BJ (cell line): Measurements from ENCODE around the gene SLC1A4. TPM values are rescaled to one million over a fixed set of nuclear protein-coding genes. Genes with fewer than 3 reads are reported as not detected.
"Not testable (repeated sequence)": the region's sequence is repeated elsewhere in the genome, so short reads cannot be mapped to it uniquely, and the experiment has no call there.

Experiments used
- CTCF ChIA-PET: fragments of 350-600 bp; formaldehyde crosslinking; extraction: SDS; loops from one replicate; lab custom pipeline; 2021; ENCODE audit warnings: antibody characterized with exemption, inconsistent platforms; lab: Yijun Ruan, JAX
- POLR2A ChIA-PET: fragments of 300-600 bp; sonication (Branson Sonifier 250); formaldehyde crosslinking; extraction: SDS; loops from one replicate; lab custom pipeline; 2021; ENCODE audit warnings: antibody characterized with exemption; lab: Charles Lee
- DNase-seq: peaks from one replicate; pipeline ENCODE4 v3.0.0-alpha.2; 2011; ENCODE audit warnings: low read depth
- H3K27me3 ChIP-seq: 2 replicates; pipeline ENCODE4 v1.6.0; 2011; ENCODE audit warnings: low read length; ENCODE audit not compliant: control insufficient read depth, insufficient read depth
- H3K36me3 ChIP-seq: 2 replicates; pipeline ENCODE4 v1.5.1; 2011; ENCODE audit warnings: low read length; ENCODE audit not compliant: control insufficient read depth, insufficient read depth
- H3K4me3 ChIP-seq: 2 replicates; pipeline ENCODE4 v1.5.1; 2011; ENCODE audit warnings: low read depth, mild to moderate bottlenecking, control low read depth, low read length
- polyA plus RNA-seq: library from polyadenylated mRNA; depleted of rRNA; stranded (reverse); fragments of >200 nt; gene quantifications from 2 replicates; pipeline ENCODE4 v1.2.3, GENCODE V29; 2011
- TF ChIP-seq, protein P1 (sequence below): IDR thresholded peaks from 2 replicates; pipeline ENCODE4 v1.5.1; 2011; ENCODE audit warnings: low read depth, mild to moderate bottlenecking, control low read depth, inconsistent platforms, low read length, moderate library complexity; ENCODE audit not compliant: insufficient read depth

Gene SLC1A4
- polyA plus RNA-seq, 1 experiment: 80.7 TPM

DNA sequence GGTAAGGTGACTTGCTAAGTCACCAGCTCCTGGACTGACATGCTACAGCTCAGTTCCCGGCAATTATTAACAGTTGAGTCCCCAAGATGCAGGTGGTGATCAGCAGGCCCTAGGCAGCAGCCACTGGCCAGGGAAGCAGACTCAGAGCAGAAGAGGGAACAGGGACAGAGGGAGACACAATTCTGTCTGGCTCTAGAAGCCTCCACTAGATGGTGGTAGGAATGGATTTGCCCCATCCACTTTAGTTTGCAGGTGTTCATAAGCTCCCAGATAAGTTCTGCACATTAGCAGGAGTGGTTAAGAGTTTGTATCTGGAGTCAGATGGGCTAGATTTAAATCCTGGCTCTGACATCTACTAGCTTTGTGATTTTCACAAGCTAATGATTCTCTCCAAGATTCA lies 25.5 kb upstream of the SLC1A4 start:
- no peak for DNase-seq
- no peak overlapping the region for H3K4me3 ChIP-seq
- ChIA-PET POLR2A (no interaction called here), CTCF (interaction anchor here (0.8 to 2.2 kb wide), 6 partner anchors 10 to 46 kb away, joined by 3 to 5 read pairs (median 4); partner anchors contain the start of gene SLC1A4)
- TF ChIP-seq, protein P1, sequence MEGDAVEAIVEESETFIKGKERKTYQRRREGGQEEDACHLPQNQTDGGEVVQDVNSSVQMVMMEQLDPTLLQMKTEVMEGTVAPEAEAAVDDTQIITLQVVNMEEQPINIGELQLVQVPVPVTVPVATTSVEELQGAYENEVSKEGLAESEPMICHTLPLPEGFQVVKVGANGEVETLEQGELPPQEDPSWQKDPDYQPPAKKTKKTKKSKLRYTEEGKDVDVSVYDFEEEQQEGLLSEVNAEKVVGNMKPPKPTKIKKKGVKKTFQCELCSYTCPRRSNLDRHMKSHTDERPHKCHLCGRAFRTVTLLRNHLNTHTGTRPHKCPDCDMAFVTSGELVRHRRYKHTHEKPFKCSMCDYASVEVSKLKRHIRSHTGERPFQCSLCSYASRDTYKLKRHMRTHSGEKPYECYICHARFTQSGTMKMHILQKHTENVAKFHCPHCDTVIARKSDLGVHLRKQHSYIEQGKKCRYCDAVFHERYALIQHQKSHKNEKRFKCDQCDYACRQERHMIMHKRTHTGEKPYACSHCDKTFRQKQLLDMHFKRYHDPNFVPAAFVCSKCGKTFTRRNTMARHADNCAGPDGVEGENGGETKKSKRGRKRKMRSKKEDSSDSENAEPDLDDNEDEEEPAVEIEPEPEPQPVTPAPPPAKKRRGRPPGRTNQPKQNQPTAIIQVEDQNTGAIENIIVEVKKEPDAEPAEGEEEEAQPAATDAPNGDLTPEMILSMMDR: no peak
- H3K36me3 ChIP-seq: no peaks in the 10 kb centered on the region
- peaks cover 6% of the 10 kb centered on the region for H3K27me3 ChIP-seq

DNA sequence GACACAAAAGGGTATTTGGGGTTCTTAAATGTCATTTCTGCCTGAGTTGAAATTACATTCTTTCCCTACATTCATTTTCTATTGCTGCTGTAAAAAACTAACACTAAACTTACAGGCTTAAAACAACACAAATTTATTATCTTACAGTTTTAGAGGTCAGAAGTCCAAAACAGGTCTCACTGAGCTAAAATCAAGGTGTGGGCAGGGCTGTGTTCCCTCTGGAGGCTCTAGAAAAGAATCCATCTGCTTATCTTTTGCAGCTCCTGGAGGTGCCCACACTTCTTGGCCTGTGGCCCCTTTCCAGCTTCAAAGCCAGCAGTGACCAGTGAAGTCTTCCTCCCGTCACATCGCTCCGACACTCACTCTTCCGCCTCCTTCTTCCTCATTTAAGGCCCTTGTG lies 23.2 kb upstream of the SLC1A4 start:
- H3K36me3 ChIP-seq: no peaks in the 10 kb centered on the region
- CTCF ChIA-PET: interaction anchor here (1.5 kb wide), 1 partner anchor 23 kb away, joined by 4 read pairs; the partner anchor contains the start of gene SLC1A4
- H3K4me3 ChIP-seq: no peak overlapping the region
- POLR2A ChIA-PET: no interaction called here
- no peak for DNase-seq
- peaks cover 6% of the 10 kb centered on the region for H3K27me3 ChIP-seq
- TF ChIP-seq, protein P1: no peak

DNA sequence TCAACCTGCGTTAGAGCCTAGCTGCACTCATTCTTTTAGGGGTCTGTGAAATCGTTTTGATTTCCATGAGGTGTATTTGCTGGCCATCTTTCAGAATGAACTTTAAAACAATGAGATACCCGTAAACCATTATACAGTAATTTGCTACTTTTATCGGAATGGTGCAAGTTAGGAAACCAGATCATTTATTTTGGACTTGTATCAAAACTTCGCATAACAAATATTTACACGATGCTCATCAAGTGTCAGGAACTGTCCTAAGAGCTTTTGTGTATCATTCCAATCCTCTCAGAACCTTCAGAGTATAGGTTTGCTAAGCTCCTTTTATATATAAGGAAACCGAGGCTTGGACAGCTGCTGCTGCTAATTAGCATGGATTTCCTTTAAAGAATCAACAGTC lies 22.4 kb upstream of the SLC1A4 start:
- CTCF ChIA-PET: no interaction called here
- POLR2A ChIA-PET: no interaction called here
- Histone ChIP-seq H3K4me3 (no peak overlapping the region), H3K36me3 (no peaks in the 10 kb centered on the region), H3K27me3 (peaks cover 5% of the 10 kb centered on the region)
- TF ChIP-seq, protein P1: no peak
- no peak for DNase-seq

DNA sequence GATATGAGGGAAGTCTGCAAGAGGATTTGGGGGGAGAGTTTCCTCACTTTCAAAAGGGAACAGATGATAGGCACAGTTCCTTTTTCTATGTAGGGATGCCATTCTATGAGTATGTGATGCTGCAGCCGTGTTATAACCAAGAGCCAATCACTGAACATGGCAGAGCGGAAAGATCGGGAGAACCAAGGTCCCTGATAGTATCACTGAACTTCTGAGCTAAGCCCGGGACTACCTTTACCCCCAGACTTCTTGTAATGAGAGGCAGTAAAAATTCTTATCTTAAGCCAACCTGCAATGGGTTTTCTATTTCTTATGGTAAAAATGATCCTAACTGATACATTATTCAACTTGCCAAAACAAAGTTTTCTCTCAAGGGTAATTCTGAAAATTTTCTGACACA lies 21.6 kb upstream of the SLC1A4 start:
- POLR2A ChIA-PET: no interaction called here
- H3K36me3 ChIP-seq: no peaks in the 10 kb centered on the region
- H3K27me3 ChIP-seq: peaks cover 5% of the 10 kb centered on the region
- H3K4me3 ChIP-seq: no peak overlapping the region
- DNase-seq: no peak
- TF ChIP-seq, protein P1: no peak
- CTCF ChIA-PET: no interaction called here

DNA sequence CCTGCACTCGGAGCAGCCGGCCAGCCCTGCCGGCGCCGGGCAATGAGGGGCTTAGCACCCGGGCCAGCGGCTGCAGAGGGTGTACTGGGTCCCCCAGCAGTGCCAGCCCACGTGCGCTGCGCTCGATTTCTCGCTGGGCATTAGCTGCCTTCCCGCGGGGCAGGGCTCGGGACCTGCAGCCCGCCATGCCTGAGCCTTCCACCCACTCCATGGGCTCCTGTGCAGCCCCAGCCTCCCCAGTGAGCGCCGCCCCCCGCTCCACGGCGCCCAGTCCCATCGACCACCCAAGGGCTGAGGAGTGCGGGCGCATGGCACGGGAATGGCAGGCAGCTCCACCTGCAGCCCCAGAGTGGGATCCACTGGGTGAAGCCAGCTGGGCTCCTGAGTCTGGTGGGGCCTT lies 20.1 kb upstream of the SLC1A4 start:
- H3K4me3 ChIP-seq, H3K27me3 ChIP-seq, CTCF ChIA-PET, DNase-seq, POLR2A ChIA-PET, H3K36me3 ChIP-seq: not testable (repeated sequence)

DNA sequence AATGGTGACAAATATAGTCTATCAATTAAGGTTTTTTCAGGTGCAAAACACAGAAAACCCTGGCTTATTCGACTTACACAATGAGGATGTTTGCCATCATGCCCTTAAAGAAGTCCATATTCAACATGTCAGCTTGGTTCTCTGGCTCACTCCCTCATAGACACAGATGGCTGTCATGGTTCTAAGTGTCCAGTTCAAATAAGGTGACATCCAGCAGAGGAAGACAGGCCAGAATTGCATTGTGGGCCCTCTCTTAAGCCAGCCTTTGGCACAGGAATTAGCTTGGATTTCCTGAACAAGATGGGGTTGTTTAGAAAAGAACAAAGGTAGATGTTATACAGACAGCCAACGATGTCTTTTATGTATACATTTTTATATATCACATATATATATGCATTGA lies 18.7 kb upstream of the SLC1A4 start:
- CTCF ChIA-PET: no interaction called here
- Histone ChIP-seq H3K27me3 (peaks cover 2% of the 10 kb centered on the region; the same call in 1 of the 2 replicates), H3K36me3 (no peaks in the 10 kb centered on the region), H3K4me3 (no peak overlapping the region)
- DNase-seq: no peak
- POLR2A ChIA-PET: no interaction called here
- TF ChIP-seq, protein P1: no peak
